GM19239 (cell line): ENCODE data around the gene TRANK1.

ENCODE experiments used
- DNase-seq: peaks from one replicate; pipeline ENCODE4 v3.0.0; 2011; ENCODE audit warnings: low spot score; ENCODE audit not compliant: insufficient read length
- FAIRE-seq: peaks from 2 replicates; lab custom pipeline; 2011; peaks lifted over from hg19 to GRCh38; lab: Jason Lieb, UNC

TRANK1 gene

DNA sequence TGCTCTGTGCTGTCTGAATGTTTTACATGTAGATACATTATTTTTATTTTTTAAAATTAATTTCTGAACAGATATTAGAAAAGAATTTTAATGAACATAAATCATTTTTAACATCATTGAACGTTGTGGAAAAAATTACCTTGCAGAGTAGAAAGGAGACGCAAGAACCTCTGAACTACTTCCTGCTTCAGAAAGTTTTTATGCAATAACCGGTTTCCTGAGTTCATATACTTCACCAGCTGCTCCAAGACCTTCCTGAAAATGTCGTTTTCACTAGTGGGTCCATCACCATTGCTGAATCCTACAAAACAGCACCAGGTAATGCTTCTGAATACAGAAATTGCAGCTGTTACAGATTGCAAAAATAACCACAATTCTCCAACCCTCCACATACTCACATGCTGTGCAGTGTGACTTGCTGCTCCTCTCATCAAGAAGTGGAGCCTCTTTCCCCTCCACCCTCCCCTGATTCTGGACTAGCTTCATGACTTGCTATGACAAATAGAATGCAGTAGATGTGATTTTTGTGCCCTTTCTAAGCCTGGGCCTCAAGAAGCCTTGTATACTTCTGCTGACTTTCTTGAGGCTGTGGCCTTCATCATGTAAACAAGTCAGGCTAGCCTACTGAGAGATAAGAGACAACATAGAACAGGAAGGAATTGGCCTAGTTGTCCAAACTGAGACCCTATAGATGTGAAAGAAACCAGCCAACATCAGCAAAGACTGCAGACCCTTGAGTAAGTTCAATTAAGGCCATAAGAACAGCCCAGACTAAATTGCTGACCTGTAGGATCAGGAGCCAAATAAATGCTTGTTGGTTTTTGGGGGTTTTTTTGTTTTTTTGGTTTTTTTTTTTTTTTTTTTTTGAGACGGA is 80.4 kb downstream of the TRANK1 start:
- FAIRE-seq (no peak), DNase-seq (no peak)

DNA sequence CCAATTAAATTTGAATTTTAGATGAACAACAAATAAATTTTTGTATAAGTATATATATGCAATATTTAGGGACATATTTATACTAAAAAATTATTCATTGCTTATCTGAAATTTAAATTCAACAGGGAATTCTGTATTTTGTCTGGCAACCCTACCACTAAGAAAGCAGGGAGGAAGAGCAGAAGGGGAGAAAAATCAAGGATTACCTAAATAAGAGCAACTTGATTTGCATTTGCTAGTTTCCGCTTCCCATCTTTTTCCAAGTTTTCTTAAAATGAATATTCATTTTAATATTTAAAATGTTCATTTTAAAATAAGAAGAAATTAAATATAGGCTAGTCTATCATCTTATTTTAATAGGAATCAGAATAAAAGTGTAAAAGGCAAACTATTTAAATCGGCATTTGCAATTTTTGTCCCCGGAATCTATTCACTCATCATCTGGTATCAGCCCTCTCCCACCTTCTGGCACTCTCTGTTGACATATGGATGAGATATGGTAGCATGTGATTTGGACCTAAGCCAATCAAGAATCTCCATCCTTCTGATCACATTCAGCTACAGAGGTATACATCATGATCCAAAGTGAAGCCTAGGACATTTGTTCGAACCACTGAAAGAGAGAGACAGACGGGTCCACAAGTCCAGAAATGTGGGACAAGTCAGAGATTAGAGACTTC is 82.6 kb downstream of the TRANK1 start:
- no peak for DNase-seq
- FAIRE-seq, result no peak

DNA sequence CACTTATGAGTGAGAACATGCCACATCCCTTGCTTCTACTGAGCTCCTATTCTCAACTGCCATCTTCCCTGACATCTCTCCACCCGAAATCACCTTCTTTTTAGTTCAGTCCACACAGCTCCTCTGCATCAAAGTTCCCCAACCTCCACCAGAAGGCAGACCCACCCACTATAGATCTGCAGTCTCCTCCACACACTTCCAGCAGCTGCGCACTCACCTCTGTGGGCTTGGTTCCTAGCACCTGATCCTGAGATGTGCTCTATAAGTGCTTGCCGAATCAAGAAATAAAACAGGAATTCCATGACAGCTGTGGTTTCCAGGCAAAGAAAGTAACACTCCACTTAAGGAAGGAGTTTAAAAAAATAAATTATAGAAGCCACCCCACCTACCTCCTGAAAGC is 85.4 kb downstream of the TRANK1 start:
- no peak for DNase-seq

GRCh38 chr3:36852071-36852470 is 92.8 kb downstream of the TRANK1 start:
- DNase-seq, result no peak

More for the DNA sequence above, 85.4 kb downstream of the TRANK1 start:
- no peak for FAIRE-seq

DNA sequence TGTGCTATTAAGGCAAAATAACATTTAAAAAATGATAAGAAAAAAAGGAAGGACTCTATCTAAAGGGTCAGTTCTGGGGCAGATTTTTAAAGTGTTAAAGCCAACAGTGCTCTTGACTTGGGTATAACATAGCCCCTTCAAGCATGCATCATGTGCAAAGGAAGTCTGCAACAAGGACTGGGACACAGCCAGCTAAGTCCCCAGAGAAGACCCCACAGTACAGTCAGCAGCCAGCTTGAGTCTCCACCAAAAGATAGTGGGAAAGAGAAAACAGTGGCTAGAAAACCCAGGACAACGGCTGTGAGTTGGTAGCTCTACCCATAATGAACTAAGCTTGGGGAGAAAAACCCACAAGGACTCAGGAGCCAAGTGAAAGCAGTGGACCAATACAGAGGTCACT is 94.1 kb downstream of the TRANK1 start:
- DNase-seq (no peak), FAIRE-seq (no peak)

More at GRCh38 chr3:36852071-36852470, 92.8 kb downstream of the TRANK1 start:
- no peak for FAIRE-seq

DNA sequence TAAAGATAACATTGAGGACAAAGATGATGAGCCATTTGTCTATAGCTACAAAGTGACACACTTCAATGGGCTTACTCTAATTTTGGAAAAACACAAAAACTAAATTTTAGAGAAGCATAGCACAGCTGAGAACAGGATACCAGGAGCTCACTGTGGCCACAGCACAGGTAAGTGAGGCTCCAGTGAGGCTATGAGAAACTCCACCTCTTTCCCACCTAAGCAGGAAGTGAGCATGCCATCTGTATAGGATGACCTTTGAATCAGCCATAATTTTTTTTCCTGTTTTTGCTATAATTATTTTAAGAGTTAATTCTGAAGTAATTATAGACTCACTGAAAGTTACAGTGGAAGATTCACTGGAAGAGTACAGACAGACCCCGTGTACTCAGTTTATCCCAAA is 98.4 kb downstream of the TRANK1 start:
- FAIRE-seq (peak; percentile 56), DNase-seq (no peak)

DNA sequence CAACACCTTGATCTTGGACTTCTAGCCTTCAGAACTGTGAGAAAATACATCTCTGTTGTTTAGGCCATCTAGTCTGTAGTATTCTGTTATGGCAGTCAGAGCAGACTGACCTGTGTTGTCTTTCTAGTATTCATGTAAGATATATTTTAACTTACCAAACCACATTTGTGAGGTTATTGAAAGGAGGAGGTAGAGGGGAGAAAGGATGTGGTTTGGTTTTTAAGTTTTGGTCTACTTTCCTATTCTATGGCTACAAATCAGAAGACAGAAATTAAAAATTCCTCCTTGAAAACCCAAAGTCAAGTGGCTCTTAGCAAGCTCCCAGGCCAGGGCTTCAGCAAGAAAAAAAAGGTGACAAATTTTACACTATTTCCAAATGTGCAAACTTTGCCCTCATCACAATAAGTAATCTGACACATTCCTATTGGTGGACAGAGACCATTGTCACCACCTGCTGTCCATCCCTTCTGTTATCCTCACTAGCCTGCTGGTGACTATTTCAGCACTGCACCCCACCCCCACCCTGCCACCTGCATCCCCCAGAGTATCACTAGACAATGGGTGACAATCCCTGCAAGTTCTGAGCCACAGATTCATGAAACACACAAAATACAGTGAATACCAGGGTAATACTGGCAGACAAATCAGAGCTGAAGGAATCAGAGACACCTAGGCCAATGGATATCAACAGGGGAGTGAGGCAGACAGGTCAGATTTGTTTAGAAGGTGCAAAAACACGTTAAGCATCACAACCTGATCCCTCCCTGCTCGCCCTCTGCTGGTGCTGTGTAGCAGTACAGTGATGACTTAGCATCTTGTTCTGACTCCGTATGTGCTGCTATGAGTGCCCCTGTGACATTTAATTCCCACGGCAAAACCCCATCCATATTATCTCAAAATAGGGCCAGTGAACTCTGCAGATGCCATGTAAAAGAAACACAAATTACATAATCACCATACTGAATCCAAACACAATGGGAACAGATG is 101.5 kb downstream of the TRANK1 start:
- peak; percentile 78 for FAIRE-seq
- peak; percentile 18 for DNase-seq

- FAIRE-seq, result no peak
- no peak for DNase-seq
These were observed 102.6 kb downstream of the TRANK1 start for GRCh38 chr3:36842275-36842674.

DNA sequence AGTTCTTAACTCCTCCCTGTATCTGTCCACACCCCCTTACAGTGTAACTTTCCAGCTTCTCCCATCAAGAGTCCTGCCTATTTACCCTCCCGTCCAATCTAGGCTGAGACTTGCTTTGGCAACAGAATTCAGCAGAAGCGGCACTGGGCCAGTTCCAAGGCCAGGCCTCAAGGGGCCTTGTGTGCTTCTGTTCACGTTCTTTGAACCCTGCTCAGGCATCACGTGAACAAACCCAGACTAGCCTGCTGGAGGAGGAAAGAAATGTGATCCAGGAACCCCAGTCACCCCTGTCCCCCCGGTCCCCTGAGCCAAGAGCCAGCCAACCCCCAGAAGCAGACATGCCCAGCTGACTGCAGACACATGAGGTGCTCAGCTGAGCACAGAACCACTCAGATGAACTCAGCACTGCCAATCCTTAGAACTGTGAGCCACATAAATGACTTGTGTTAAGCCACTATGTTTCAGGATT is 104.4 kb downstream of the TRANK1 start:
- FAIRE-seq, result no peak
- DNase-seq, result no peak

- FAIRE-seq (no peak), DNase-seq (no peak)
These were observed 107.8 kb downstream of the TRANK1 start for GRCh38 chr3:36837089-36837488.

- DNase-seq (no peak), FAIRE-seq (no peak)
These were observed 111.6 kb downstream of the TRANK1 start for GRCh38 chr3:36833160-36833814.

DNA sequence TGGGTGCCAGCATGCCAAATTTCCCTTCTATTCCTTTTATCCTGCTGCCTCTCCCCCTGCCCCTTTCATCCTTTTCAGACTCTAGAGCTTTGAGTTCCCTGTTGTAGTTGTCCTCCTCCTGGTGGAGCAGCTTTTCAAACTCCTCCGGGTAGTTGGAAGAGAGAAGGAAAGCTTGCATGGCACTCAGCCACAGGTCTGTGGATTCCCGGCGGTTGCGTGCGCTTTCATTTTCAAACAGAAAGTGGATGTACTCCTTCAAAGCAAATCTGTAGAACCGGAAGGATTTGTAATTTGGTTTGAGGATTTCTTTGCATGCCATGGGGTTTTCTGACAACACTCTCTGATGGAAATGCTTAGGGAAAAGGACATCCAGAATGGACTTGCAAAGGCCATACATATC is 112.4 kb downstream of the TRANK1 start:
- FAIRE-seq (no peak), DNase-seq (no peak)

DNA sequence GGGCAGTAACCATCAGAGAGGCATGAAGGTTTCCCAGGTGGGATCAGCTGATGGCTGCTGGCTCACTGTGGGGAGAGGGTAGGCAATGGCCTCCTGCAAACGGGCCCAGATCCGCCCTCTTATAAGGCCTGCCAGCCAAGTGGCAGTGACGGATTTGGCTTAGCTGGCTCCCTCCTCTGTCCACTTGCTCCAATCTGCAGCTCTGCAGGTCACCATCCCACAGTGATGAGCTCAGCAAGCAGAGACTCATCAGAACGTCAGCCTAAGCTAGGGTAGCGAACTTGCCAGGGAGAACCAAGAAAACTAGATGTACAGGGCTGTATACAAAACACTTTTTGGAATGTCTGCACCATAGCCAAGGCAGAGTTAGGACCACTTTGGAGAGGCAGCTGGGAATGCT is 117.7 kb downstream of the TRANK1 start:
- no peak for FAIRE-seq
- no peak for DNase-seq

- FAIRE-seq (no peak), DNase-seq (no peak)
These were observed 118.6 kb downstream of the TRANK1 start for GRCh38 chr3:36826240-36826639.

DNA sequence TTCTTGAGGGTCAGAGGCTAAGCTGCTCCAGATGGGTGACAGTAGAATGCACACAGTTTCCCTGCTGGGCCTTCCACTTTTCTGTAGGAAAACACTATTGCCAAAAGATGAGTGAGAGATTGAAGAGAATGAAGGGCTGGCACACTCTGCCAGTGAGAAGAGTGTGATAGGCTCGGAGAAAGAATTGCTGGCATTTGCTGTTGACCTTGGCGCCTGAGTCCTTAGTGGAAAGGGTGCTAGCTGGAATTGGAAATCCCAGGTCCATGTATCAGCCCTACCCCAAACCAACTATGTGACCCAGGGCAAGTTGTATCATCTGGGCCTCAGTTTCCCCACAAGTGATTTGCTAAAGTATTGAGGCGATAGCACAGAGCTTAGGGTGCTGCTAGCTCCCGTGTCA is 120.4 kb downstream of the TRANK1 start:
- FAIRE-seq (no peak), DNase-seq (no peak)

DNA sequence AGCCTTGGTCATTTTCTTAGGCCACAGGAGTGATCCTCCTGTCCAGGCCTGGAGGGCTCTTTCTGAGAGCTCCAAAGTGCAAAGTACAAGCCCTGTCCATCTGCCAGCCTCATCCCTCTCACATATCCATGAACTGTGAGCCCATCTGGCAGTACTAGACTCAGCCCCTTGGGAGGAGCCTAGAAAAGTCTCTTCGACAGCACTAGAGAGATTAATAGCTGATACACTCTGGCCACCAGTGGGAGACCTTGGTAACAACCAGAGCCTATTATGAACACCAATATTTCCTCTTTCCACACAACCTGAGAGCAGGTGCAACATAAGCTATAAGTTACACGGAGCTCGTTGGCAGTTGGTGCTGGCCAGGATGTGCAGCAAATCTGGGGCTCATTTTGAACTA is 121.0 kb downstream of the TRANK1 start:
- FAIRE-seq, result no peak
- DNase-seq, result no peak

DNA sequence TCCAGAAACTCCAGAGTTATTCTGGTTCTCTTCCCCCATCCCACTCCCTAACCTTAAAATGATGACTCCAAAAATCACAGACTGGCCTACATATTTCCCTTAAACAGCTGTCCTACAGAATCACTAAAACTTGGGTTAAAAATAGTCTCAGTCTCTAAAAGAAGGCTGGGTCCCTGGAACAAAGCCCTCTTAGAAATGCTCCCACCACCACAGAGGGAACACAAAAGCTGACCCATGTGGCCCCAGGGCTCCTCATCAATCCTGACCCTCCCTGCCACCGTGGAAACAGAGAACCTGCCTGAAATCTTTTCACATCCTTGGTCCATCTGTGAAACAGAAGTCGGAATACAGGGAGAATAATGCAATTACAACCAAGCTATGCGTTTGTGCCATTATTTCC is 124.8 kb downstream of the TRANK1 start:
- DNase-seq, result no peak
- FAIRE-seq, result no peak

GRCh38 chr3:36817806-36818533 is 126.9 kb downstream of the TRANK1 start:
- no peak for DNase-seq

DNA sequence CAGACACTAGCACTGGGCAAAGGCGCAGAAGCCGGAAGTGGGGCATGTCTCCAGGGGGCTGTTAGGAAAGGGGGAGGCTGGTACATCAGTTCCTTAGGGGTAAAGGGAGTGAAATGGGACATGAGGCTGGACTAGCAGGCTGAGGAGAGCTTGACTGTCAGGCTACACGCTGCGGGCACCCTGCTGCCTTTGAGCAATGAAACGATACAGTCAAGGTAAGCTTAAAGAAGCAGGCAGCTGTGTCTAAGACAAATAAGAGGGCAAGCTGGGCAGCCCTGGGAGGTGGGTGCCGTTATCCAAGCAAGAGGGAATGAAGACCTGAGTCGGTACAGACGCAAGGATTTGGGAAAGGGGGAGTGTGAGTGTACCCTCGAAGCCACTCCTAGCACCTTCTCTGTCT is 129.5 kb downstream of the TRANK1 start:
- FAIRE-seq (no peak), DNase-seq (no peak)

More at GRCh38 chr3:36817806-36818533, 126.9 kb downstream of the TRANK1 start:
- no peak for FAIRE-seq
